Sciatic nerve (tissue), 2 donors: ENCODE data around the gene MRPS18B. TPM values are rescaled to one million over a fixed set of nuclear protein-coding genes. Genes with fewer than 3 reads are reported as not detected.

Experiments used
- ATAC-seq: fragments of 200-7000 bp; cut with Tn5 transposase; one replicate; pipeline ENCODE4 v1.9.1; 2020; ENCODE audit warnings: mild to moderate bottlenecking, moderate library complexity
- DNase-seq: peaks from one replicate; pipeline ENCODE4 v3.0.0-alpha.2; 2020; ENCODE audit warnings: low spot score
- intact Hi-C: fragments of 100-400 bp; cut with DNase I; formaldehyde crosslinking; loops from one replicate; pipeline ENCODE4 v1.14.2; 2022
- total RNA-seq: library from RNA; stranded (reverse); fragmentation: NEBNext Ultra II Directional; extraction: Animal tissue kit (Norgen Biotek cat#: 25700); gene quantifications from one replicate; pipeline ENCODE4 v1.2.1, GENCODE V29; 2021
- donor health status: DM: no; HTN: no; CAD: no.
- donor health status: DM: no; HTN: no; CAD: no.

MRPS18B gene
- total RNA-seq, 1 donor from 2014 or later: 33.7 TPM

GRCh38 chr6:30601436-30601814 is 16.2 kb upstream of the MRPS18B start:
- ATAC-seq (no peak), DNase-seq (no peak)
- intact Hi-C loops: no loop called here

GRCh38 chr6:30601815-30602641 is 15.6 kb upstream of the MRPS18B start:
- intact Hi-C loops: no loop called here
- ATAC-seq (peak; percentile 38), DNase-seq (no peak)

- intact Hi-C loops: no loop called here
- ATAC-seq (no peak), DNase-seq (no peak)
These were observed 13.7 kb upstream of the MRPS18B start for GRCh38 chr6:30603961-30604360.

- ATAC-seq (no peak), DNase-seq (no peak)
- intact Hi-C loops: no loop called here
These were observed 7.6 kb upstream of the MRPS18B start for GRCh38 chr6:30610065-30610464.

- no peak for DNase-seq
- intact Hi-C loops: no loop called here
- no peak for ATAC-seq
These were observed 6.3 kb upstream of the MRPS18B start for GRCh38 chr6:30611150-30611855.

- no peak for ATAC-seq
- intact Hi-C loops: no loop called here
- no peak for DNase-seq
These were observed 5.8 kb upstream of the MRPS18B start for GRCh38 chr6:30611856-30612194.

GRCh38 chr6:30612213-30612612 is 5.4 kb upstream of the MRPS18B start:
- DNase-seq: no peak
- no peak for ATAC-seq
- intact Hi-C loops: no loop called here

- DNase-seq: no peak
- intact Hi-C loops: no loop called here
- ATAC-seq: no peak
These were observed 4.9 kb upstream of the MRPS18B start for GRCh38 chr6:30612687-30613248.

- intact Hi-C loops: no loop called here
- DNase-seq (no peak), ATAC-seq (no peak)
These were observed 4.2 kb upstream of the MRPS18B start for GRCh38 chr6:30613251-30614043.

GRCh38 chr6:30614044-30614842 is 3.4 kb upstream of the MRPS18B start:
- intact Hi-C loops: no loop called here
- ATAC-seq (no peak), DNase-seq (no peak)

GRCh38 chr6:30614843-30615218 is 2.8 kb upstream of the MRPS18B start:
- ATAC-seq (peak; percentile 86), DNase-seq (peak; percentile 86)
- intact Hi-C loops: no loop called here

GRCh38 chr6:30615219-30615957 is 2.3 kb upstream of the MRPS18B start:
- DNase-seq (no peak), ATAC-seq (no peak)
- intact Hi-C loops: no loop called here

- peak; percentile 0 for ATAC-seq
These were observed 1.5 kb upstream of the MRPS18B start for GRCh38 chr6:30615958-30616810.

GRCh38 chr6:30616811-30617564 is 652 bp upstream of the MRPS18B start, which contains the start of gene PPP1R10:
Gene PPP1R10 (minus strand): TSS chr6:30617243. CDS start chr6:30609944, 7,299 bp downstream.
- DNase-seq: peak; percentile 99
- intact Hi-C loops: no loop called here
- ATAC-seq: peak; percentile 95

More at GRCh38 chr6:30615958-30616810, 1.5 kb upstream of the MRPS18B start:
- intact Hi-C loops: no loop called here
- no peak for DNase-seq

- no peak for ATAC-seq
- intact Hi-C loops: no loop called here
- no peak for DNase-seq
These were observed 694 bp downstream of the MRPS18B start for GRCh38 chr6:30618270-30618797.

GRCh38 chr6:30619561-30619960 is 1.9 kb downstream of the MRPS18B start:
- ATAC-seq (no peak), DNase-seq (no peak)
- intact Hi-C loops: no loop called here
